CD14-positive monocyte (primary cell): ENCODE data around the gene TBXA2R. TPM values are rescaled to one million over a fixed set of nuclear protein-coding genes. Genes with fewer than 3 reads are reported as not detected.

Experiments used
- DNase-seq, 3 donors: peaks; one replicate each; pipeline ENCODE4 v3.0.0-alpha.2; 2011 to 2022
- H2AFZ ChIP-seq: 2 replicates; pipeline ENCODE4 v1.6.0; 2012; ENCODE audit warnings: mild to moderate bottlenecking, low read depth, low read length, inconsistent platforms; ENCODE audit not compliant: insufficient read depth, poor library complexity, severe bottlenecking
- H3K27ac ChIP-seq, 2 donors: 1 replicate in 1 of 2; 2 replicates in 1 of 2; pipeline ENCODE4 v1.5.1; 2012 to 2013; ENCODE audit warnings: low read length in 2 of 2, control low read depth in 1 of 2, inconsistent platforms in 1 of 2, low read depth in 1 of 2, mild to moderate bottlenecking in 1 of 2
- H3K27me3 ChIP-seq, 2 donors: one replicate each; pipeline versions ENCODE4 v1.6.0 to v1.6.1; 2011 to 2013; ENCODE audit warnings: low read length in 2 of 2; ENCODE audit not compliant: control insufficient read depth in 2 of 2, insufficient read depth in 2 of 2
- H3K36me3 ChIP-seq, 2 donors: replicated peaks in 1 of 2; 1 replicate in 1 of 2; 2 replicates in 1 of 2; pipeline versions ENCODE4 v1.5.1 to v1.6.1; 2012 to 2013; ENCODE audit warnings: low read length in 2 of 2, control low read depth in 1 of 2, inconsistent platforms in 1 of 2, mild to moderate bottlenecking in 1 of 2; ENCODE audit not compliant: insufficient read depth in 2 of 2, control insufficient read depth in 1 of 2
- H3K4me1 ChIP-seq, 2 donors: 1 replicate in 1 of 2; 2 replicates in 1 of 2; pipeline versions ENCODE4 v1.5.1 to v1.6.1; 2012 to 2013; ENCODE audit warnings: low read length in 2 of 2, control low read depth in 1 of 2, inconsistent platforms in 1 of 2, mild to moderate bottlenecking in 1 of 2, moderate library complexity in 1 of 2; ENCODE audit not compliant: insufficient read depth in 2 of 2, control insufficient read depth in 1 of 2
- H3K4me2 ChIP-seq: replicated peaks from 2 replicates; pipeline ENCODE3; 2012; ENCODE audit warnings: low read length, moderate library complexity, mild to moderate bottlenecking; ENCODE audit not compliant: poor library complexity, severe bottlenecking; ENCODE audit errors: extremely low read depth
- H3K4me3 ChIP-seq, 3 experiments: fragments of 200-600 bp in 1 of 3; sonication (generic) in 1 of 3; replicated peaks in 1 of 3; 1 replicate in 2 of 3; 2 replicates in 1 of 3; pipeline ENCODE4 v1.5.1; 2011 to 2013; ENCODE audit warnings: low read length in 3 of 3, mild to moderate bottlenecking in 3 of 3, control low read depth in 2 of 3, low read depth in 2 of 3, inconsistent platforms in 1 of 3, moderate library complexity in 1 of 3
- H3K79me2 ChIP-seq: 2 replicates; pipeline ENCODE4 v1.6.0; 2012; ENCODE audit warnings: mild to moderate bottlenecking, control low read depth, inconsistent platforms, low read length, moderate library complexity; ENCODE audit not compliant: insufficient read depth
- H3K9ac ChIP-seq: 2 replicates; pipeline ENCODE4 v1.6.0; 2017; ENCODE audit warnings: low read length, mild to moderate bottlenecking; ENCODE audit not compliant: insufficient read depth, poor library complexity, severe bottlenecking
- H3K9me3 ChIP-seq, 2 donors: replicated peaks in 1 of 2; 1 replicate in 1 of 2; 2 replicates in 1 of 2; pipeline versions ENCODE4 v1.5.1 to v1.6.1; 2012 to 2013; ENCODE audit warnings: low read length in 2 of 2, control low read depth in 1 of 2; ENCODE audit not compliant: control insufficient read depth in 1 of 2, insufficient read depth in 1 of 2
- H4K20me1 ChIP-seq: 2 replicates; pipeline ENCODE4 v1.6.0; 2012; ENCODE audit warnings: mild to moderate bottlenecking, low read length, control low read depth, moderate library complexity; ENCODE audit not compliant: insufficient read depth
- H3K27ac Mint-ChIP-seq, 7 donors: one replicate each; pipeline ENCODE4 v1.8.0; 2020; ENCODE audit warnings: mild to moderate bottlenecking in 7 of 7, mixed read lengths in 7 of 7, moderate library complexity in 6 of 7, inconsistent platforms in 2 of 7
- H3K27me3 Mint-ChIP-seq, 3 donors: one replicate each; pipeline ENCODE4 v1.8.0; 2021 to 2022; ENCODE audit warnings: low read depth in 3 of 3, mild to moderate bottlenecking in 3 of 3, mixed read lengths in 3 of 3, moderate library complexity in 3 of 3, inconsistent platforms in 1 of 3
- H3K36me3 Mint-ChIP-seq, 2 donors: one replicate each; pipeline ENCODE4 v1.8.0; 2020; ENCODE audit warnings: mixed read lengths in 2 of 2, inconsistent platforms in 1 of 2, mild to moderate bottlenecking in 1 of 2
- H3K4me1 Mint-ChIP-seq: one replicate; pipeline ENCODE4 v1.8.0; 2020; ENCODE audit warnings: mild to moderate bottlenecking, mixed read lengths
- H3K4me3 Mint-ChIP-seq, 2 donors: one replicate each; pipeline ENCODE4 v1.8.0; 2020; ENCODE audit warnings: mild to moderate bottlenecking in 2 of 2, mixed read lengths in 2 of 2, moderate library complexity in 1 of 2
- H3K9me3 Mint-ChIP-seq, 7 donors: one replicate each; pipeline ENCODE4 v1.8.0; 2020 to 2022; ENCODE audit warnings: mixed read lengths in 7 of 7, mild to moderate bottlenecking in 6 of 7, moderate library complexity in 6 of 7, inconsistent platforms in 2 of 7
- CTCF ChIP-seq: fragments of 200-600 bp; IDR thresholded peaks from one replicate; pipeline ENCODE4 v1.8.0; 2022; ENCODE audit warnings: antibody characterized with exemption, mild to moderate bottlenecking
- WGBS: methylation state at CpG from one replicate; pipeline ENCODE4 v1.1.5; 2013; ENCODE audit warnings: missing lambda C conversion rate; ENCODE audit not compliant: insufficient coverage; 5-methylcytosine and 5-hydroxymethylcytosine counted together
- intact Hi-C, 2 donors: fragments of 100-400 bp; cut with micrococcal nuclease; formaldehyde crosslinking; loops; one replicate each; pipeline versions ENCODE4 v1.15.0 to v1.15.1; 2023
- polyA plus RNA-seq, 3 donors: library from polyadenylated mRNA; depleted of rRNA in 1 of 3; unstranded in 2 of 3; stranded (reverse) in 1 of 3; fragments of 300-500 nt in 2 of 3; fragments of >200 nt in 1 of 3; fragmentation: Illumina TruSeq in 2 of 3; gene quantifications; 1 replicate in 2 of 3; 2 replicates in 1 of 3; pipeline ENCODE4 v1.2.3, GENCODE V29; 2012 to 2021

Gene TBXA2R
- polyA plus RNA-seq, 3 donors: 0.05 TPM; not detected in 2

- no peak overlapping the region for H3K4me3 ChIP-seq
- H3K9me3 ChIP-seq: peaks cover 0 to 5% of the 10 kb centered on the region in 2 donors
- peaks cover 18% of the 10 kb centered on the region for H3K4me1 Mint-ChIP-seq
- peaks cover 5 to 9% (median 6%) of the 10 kb centered on the region in 7 donors for H3K9me3 Mint-ChIP-seq
- no peak for TF ChIP-seq CTCF
- no peak overlapping the region for H3K4me2 ChIP-seq
- intact Hi-C loops: no loop called here
- H3K9ac ChIP-seq: no peak overlapping the region
- no peak overlapping the region for H3K27ac ChIP-seq
- H2AFZ ChIP-seq: no peak overlapping the region
- H3K27ac Mint-ChIP-seq: no peak overlapping the region
- H3K4me3 Mint-ChIP-seq: no peak overlapping the region
- DNase-seq: no peak
- no peaks in the 10 kb centered on the region for H3K36me3 ChIP-seq
- peaks cover 22 to 28% of the 10 kb centered on the region in 2 donors for H3K4me1 ChIP-seq
- no peaks in the 10 kb centered on the region for H4K20me1 ChIP-seq
- peaks cover 4 to 24% (median 23%) of the 10 kb centered on the region in 3 donors for H3K27me3 Mint-ChIP-seq
- H3K27me3 ChIP-seq: peaks cover 11 to 38% of the 10 kb centered on the region in 2 donors
- no peaks in the 10 kb centered on the region for H3K79me2 ChIP-seq
- 0% methylated on average over 8 of the region's 11 CpGs for WGBS
- H3K36me3 Mint-ChIP-seq: peaks cover 3 to 5% of the 10 kb centered on the region in 2 donors
These were observed 1.7 kb downstream of the TBXA2R start for GRCh38 chr19:3604987-3605343.

GRCh38 chr19:3604227-3604986 is 2.3 kb downstream of the TBXA2R start:
- Mint-ChIP-seq H3K9me3 (peaks cover 5 to 9% (median 5%) of the 10 kb centered on the region in 7 donors), H3K27ac (no peak overlapping the region), H3K4me3 (no peak overlapping the region), H3K36me3 (peaks cover 3 to 5% of the 10 kb centered on the region in 2 donors), H3K4me1 (peaks cover 18% of the 10 kb centered on the region), H3K27me3 (peaks cover 4 to 24% (median 23%) of the 10 kb centered on the region in 3 donors)
- Histone ChIP-seq H3K4me2 (no peak overlapping the region), H3K27me3 (peaks cover 11 to 38% of the 10 kb centered on the region in 2 donors), H3K4me1 (peaks cover 22 to 28% of the 10 kb centered on the region in 2 donors), H3K4me3 (no peak overlapping the region), H3K9ac (no peak overlapping the region), H3K27ac (no peak overlapping the region), H2AFZ (no peak overlapping the region), H3K79me2 (no peaks in the 10 kb centered on the region), H4K20me1 (no peaks in the 10 kb centered on the region), H3K36me3 (no peaks in the 10 kb centered on the region), H3K9me3 (peaks cover 0 to 5% of the 10 kb centered on the region in 2 donors)
- 63% methylated on average over 24 of the region's 27 CpGs for WGBS
- no peak for DNase-seq
- no peak for TF ChIP-seq CTCF
- intact Hi-C loops: no loop called here
